Measurements from ENCODE around the gene ADD1.

The ADD1 gene

DNA sequence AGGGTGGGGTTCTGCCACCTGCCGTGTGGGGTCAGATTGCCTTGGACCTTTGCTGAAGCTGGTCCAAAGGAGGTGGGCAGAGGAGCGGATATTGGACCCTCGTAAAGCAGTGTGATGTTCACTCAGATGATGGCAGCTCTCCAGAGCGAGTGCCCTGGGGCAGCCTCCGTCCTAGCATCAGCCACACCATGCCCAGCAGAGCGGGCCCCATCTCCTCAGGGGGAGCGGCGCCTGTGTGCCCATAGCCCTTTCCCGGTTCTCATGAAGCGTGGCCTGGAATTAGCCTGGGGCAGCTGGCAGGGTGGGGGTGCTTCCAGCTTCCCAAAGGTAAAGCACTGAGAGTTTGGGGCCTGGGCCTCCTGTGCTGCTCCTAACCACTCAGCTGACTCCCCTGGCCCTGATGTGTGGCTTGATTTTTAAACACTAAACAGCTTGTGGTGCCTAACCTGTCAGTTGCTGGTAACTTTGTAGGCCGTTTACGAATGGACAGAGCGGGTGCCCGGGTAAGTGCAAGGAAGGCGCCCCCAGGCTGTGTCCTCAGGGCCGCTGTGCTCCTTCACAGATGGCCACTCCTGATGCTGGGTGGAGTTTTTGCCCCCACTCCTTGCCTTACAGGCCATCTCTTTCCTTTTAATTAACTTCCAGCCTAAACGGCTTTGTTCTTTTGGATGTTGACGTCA is 83.5 kb downstream of the ADD1 start:
- DNase-seq (ENCODE audit: low read depth, low spot score): no peak

DNA sequence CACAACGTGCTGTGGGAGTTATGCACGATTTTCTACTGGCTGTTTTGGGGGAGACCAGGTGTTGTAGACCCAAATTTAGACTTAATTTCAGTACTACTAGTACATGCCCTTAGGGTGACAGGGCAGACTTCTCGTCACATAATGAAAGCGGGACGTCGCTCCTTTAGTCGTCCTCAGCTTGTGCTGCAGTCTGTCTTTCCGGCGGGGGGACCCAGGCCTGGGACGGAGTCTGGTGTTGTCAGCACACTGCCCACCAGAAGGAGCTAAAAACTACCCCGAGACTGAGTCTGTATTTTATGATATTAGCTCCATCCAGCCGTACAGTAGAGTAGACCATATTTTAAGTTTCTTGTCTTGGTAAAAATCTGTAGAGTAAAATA is 84.0 kb downstream of the ADD1 start:
- no peak overlapping the region for H3K4me3 ChIP-seq (ENCODE audit: low read depth, low read length)
- DNase-seq (ENCODE audit: low read depth, low spot score): no peak
- in situ Hi-C loops (cut with HindIII; ENCODE audit: low sequenced_read_pairs): no loop called here
- TF ChIP-seq, protein P1, sequence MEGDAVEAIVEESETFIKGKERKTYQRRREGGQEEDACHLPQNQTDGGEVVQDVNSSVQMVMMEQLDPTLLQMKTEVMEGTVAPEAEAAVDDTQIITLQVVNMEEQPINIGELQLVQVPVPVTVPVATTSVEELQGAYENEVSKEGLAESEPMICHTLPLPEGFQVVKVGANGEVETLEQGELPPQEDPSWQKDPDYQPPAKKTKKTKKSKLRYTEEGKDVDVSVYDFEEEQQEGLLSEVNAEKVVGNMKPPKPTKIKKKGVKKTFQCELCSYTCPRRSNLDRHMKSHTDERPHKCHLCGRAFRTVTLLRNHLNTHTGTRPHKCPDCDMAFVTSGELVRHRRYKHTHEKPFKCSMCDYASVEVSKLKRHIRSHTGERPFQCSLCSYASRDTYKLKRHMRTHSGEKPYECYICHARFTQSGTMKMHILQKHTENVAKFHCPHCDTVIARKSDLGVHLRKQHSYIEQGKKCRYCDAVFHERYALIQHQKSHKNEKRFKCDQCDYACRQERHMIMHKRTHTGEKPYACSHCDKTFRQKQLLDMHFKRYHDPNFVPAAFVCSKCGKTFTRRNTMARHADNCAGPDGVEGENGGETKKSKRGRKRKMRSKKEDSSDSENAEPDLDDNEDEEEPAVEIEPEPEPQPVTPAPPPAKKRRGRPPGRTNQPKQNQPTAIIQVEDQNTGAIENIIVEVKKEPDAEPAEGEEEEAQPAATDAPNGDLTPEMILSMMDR (IDR thresholded peaks at IDR 0.05; ENCODE audit: low read depth, low read length): no peak

More for the DNA sequence above, 83.5 kb downstream of the ADD1 start:
- TF ChIP-seq, protein P1 (IDR thresholded peaks at IDR 0.05; ENCODE audit: low read depth, low read length): no peak
- in situ Hi-C loops (cut with HindIII; ENCODE audit: low sequenced_read_pairs): no loop called here
- no peak overlapping the region for H3K4me3 ChIP-seq (ENCODE audit: low read depth, low read length)

DNA sequence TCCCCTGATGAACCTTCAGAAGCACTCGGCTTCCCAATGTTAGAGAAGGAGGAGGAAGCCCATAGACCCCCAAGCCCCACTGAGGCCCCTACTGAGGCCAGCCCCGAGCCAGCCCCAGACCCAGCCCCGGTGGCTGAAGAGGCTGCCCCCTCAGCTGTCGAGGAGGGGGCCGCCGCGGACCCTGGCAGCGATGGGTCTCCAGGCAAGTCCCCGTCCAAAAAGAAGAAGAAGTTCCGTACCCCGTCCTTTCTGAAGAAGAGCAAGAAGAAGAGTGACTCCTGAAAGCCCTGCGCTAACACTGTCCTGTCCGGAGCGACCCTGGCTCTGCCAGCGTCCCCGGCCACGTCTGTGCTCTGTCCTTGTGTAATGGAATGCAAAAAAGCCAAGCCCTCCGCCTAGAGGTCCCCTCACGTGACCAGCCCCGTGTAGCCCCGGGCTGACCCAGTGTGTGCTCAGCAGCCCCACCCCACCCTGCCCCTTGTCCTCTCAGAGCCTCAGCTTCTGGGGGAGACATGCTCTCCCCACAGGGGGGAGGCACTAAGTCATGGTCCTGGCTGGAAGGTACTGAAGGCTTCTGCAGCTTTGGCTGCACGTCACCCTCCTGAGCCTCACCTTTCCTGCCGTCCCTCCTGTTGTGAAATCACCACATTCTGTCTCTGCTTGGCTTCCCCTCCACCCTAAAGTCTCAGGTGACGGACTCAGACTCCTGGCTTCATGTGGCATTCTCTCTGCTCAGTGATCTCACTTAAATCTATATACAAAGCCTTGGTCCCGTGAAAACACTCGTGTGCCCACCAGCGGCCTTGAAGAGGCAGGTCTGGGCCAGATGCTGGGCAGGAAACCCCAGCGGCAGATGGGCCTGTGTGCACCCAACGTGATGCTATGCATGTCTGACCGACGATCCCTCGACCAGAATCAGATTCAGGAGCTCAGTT is 84.9 kb downstream of the ADD1 start:
- no peak for DNase-seq (ENCODE audit: low read depth, low spot score)
- TF ChIP-seq, protein P1 (IDR thresholded peaks at IDR 0.05; ENCODE audit: low read depth, low read length): no peak

DNA sequence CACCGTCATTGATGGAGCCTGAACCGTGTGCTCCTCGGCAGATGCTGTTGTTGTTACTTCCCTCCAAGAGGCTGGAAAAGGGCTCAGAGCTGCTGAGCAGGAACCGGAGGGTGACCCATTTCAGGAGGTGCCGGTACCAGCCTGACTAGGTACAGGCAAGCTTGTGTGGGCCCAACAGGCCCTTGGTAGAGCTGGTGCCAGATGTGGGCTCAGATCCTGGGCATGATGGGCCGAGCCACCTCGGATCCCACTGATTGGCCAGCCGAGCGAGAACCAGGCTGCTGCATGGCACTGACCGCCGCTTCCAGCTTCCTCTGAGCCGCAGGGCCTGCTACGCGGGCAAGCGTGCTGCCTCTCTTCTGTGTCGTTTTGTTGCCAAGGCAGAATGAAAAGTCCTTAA is 85.8 kb downstream of the ADD1 start:
- in situ Hi-C loops (cut with HindIII; ENCODE audit: low sequenced_read_pairs): no loop called here
- TF ChIP-seq, protein P1 (IDR thresholded peaks at IDR 0.05; ENCODE audit: low read depth, low read length): no peak
- H3K4me3 ChIP-seq (ENCODE audit: low read depth, low read length): no peak overlapping the region
- DNase-seq (ENCODE audit: low read depth, low spot score): no peak

More for the DNA sequence above, 84.9 kb downstream of the ADD1 start:
- in situ Hi-C loops (cut with HindIII; ENCODE audit: low sequenced_read_pairs): no loop called here
- H3K4me3 ChIP-seq (ENCODE audit: low read depth, low read length): no peak overlapping the region

DNA sequence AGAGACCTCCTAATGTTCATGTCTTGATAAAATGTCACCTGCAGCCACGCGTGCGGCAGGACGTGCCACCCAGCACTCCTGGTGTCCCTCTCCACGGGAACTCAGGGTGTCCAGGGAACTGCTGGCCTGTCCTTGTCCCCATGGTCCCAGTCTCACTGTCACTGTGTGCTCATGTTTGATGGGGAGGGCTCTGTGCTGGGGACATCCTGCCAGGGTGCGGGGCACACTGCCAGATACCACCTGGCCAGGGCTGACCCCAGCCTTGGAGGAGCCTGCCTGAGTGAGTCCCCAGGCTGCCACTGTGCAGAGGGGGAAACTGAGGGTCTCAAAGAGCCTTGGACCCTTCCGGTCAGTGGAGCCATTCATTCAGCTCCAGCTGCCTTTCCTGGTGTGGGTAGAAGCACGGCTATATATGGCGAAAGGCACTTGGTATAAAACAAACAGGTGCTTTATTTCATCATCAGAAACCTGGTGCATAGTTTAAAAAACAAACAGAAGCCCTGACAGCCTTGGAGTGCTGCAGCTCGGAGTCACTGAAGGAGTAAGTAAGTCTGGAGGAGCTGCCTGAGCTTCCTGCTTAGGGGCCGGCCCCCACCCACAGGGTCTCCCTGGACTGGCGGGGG is 86.6 kb downstream of the ADD1 start:
- H3K4me3 ChIP-seq (ENCODE audit: low read depth, low read length): no peak overlapping the region
- no peak for DNase-seq (ENCODE audit: low read depth, low spot score)
- TF ChIP-seq, protein P1 (IDR thresholded peaks at IDR 0.05; ENCODE audit: low read depth, low read length): no peak
- in situ Hi-C loops (cut with HindIII; ENCODE audit: low sequenced_read_pairs): no loop called here

DNA sequence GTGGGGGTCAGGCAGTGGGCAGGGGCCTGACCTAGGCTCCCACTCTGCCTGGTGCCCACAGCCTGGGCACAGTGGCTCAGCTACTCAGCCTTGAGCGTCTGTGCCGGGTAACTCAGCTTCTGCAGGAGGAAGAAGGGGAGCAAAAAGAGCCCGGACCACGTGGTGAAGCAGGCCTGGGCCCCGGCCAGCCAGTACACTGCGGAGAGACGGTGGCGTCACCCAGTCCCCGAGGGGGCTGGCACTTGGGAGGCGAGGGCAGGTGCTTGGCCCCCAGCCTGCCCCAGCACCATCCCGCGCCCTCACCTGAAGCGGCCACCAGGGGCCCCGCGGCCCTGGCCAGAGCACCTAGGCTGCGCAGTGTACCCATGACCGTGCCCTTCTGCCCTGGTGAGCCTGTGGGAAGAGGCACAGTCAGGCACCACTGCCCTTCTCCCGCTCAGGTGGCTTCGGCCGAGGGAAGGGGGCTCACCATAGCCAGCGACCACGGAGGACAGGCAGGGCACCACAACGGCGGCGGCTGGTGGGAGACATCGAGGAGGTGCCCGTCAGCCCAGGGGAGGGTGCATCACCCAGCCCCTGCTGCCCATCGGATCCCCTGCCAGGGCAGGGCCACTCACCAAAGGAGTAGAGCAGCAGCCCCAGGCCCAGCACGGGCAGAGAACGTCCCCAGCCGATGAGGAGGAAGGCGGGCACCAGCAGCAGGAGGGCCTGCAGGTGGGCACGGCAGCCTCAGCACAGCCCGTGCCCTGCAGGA is 87.3 kb downstream of the ADD1 start:
- TF ChIP-seq, protein P1 (IDR thresholded peaks at IDR 0.05; ENCODE audit: low read depth, low read length): peak; percentile 5
- DNase-seq (ENCODE audit: low read depth, low spot score): no peak
- no peak overlapping the region for H3K4me3 ChIP-seq (ENCODE audit: low read depth, low read length)
- in situ Hi-C loops (cut with HindIII; ENCODE audit: low sequenced_read_pairs): no loop called here

All from astrocyte of the spinal cord (primary cell).